Activated CD8-positive, alpha-beta T cell treated with anti-CD3 and anti-CD28 coated beads for 36 hours (primary cell): Measurements from ENCODE around the gene RUNX1. TPM values are rescaled to one million over a fixed set of nuclear protein-coding genes. Genes with fewer than 3 reads are reported as not detected.

ENCODE experiments used
- ATAC-seq: fragments of 200-7000 bp; cut with Tn5 transposase; one replicate; pipeline ENCODE4 v1.10.0; 2021; ENCODE audit warnings: mild to moderate bottlenecking, moderate library complexity
- CTCF ChIA-PET: fragments of 350-600 bp; sonication (Branson Sonifier 250); formaldehyde crosslinking; loops from one replicate; lab custom pipeline; 2021; ENCODE audit warnings: antibody characterized with exemption; lab: Charles Lee
- POLR2A ChIA-PET: fragments of 350-600 bp; sonication (Branson Sonifier 250); formaldehyde crosslinking; loops from one replicate; lab custom pipeline; 2021; ENCODE audit warnings: antibody characterized with exemption; lab: Charles Lee
- DNase-seq: peaks from one replicate; pipeline ENCODE4 v3.0.0-alpha.2; 2020
- H3K27ac Mint-ChIP-seq: one replicate; pipeline ENCODE4 v1.8.0; 2021; ENCODE audit warnings: mild to moderate bottlenecking, mixed read lengths
- H3K27me3 Mint-ChIP-seq: one replicate; pipeline ENCODE4 v1.8.0; 2021; ENCODE audit warnings: mixed read lengths
- H3K36me3 Mint-ChIP-seq: one replicate; pipeline ENCODE4 v1.8.0; 2021; ENCODE audit warnings: low read depth, mixed read lengths
- H3K4me1 Mint-ChIP-seq: one replicate; pipeline ENCODE4 v1.8.0; 2021; ENCODE audit warnings: low read depth, mixed read lengths
- H3K4me3 Mint-ChIP-seq: one replicate; pipeline ENCODE4 v1.8.0; 2021; ENCODE audit warnings: mild to moderate bottlenecking, moderate library complexity, mixed read lengths
- H3K9me3 Mint-ChIP-seq: one replicate; pipeline ENCODE4 v1.8.0; 2021; ENCODE audit warnings: mixed read lengths
- CTCF ChIP-seq: fragments of 200-600 bp; IDR thresholded peaks from one replicate; pipeline ENCODE4 v1.8.0; 2022; ENCODE audit warnings: antibody characterized with exemption, mild to moderate bottlenecking
- intact Hi-C: fragments of 100-400 bp; cut with micrococcal nuclease; formaldehyde crosslinking; loops from one replicate; pipeline ENCODE4 v1.10.0; 2022
- total RNA-seq, 2 experiments: library from RNA; stranded (reverse); gene quantifications; one replicate each; pipeline ENCODE4 v1.2.3, GENCODE V29; 2021

The RUNX1 gene
- 10 to 100 TPM; 18.7 to 19.0 TPM for total RNA-seq

GRCh38 chr21:35048706-35049617 is at the start of gene RUNX1:
TSS of gene RUNX1 (minus strand) at chr21:35049302.
- ChIA-PET POLR2A (interaction anchor here (0.8 to 10.6 kb wide), 22 partner anchors 11 to 302 kb away, joined by 3 to 183 read pairs (median 10); no protein-coding TSS in a partner anchor), CTCF (interaction anchor here (0.7 to 8.7 kb wide), 19 partner anchors 8 to 356 kb away, joined by 3 to 89 read pairs (median 5); no protein-coding TSS in a partner anchor)
- H3K36me3 Mint-ChIP-seq: peaks cover 5% of the 10 kb centered on the region
- DNase-seq (peak; percentile 89), ATAC-seq (peak; percentile 60)
- H3K27me3 Mint-ChIP-seq: no peaks in the 10 kb centered on the region
- TF ChIP-seq CTCF: peak; percentile 28
- H3K4me1 Mint-ChIP-seq: peaks cover 80% of the 10 kb centered on the region
- peak within 1 kb of the TSS; percentile 91 for H3K4me3 Mint-ChIP-seq
- H3K9me3 Mint-ChIP-seq: no peaks in the 10 kb centered on the region
- intact Hi-C loops: loop anchor here (2.0 to 10.0 kb wide), 4 partner anchors 60 to 244 kb away; no protein-coding TSS in a partner anchor
- H3K27ac Mint-ChIP-seq: peak within 1 kb of the TSS; percentile 97

- ATAC-seq (no peak), DNase-seq (no peak)
- H3K4me1 Mint-ChIP-seq: peaks cover 25% of the 10 kb centered on the region
- no peak overlapping the region for H3K4me3 Mint-ChIP-seq
- no peaks in the 10 kb centered on the region for H3K36me3 Mint-ChIP-seq
- POLR2A ChIA-PET: interaction anchor here (1.0 to 2.1 kb wide), 4 partner anchors 10 to 208 kb away, joined by 3 to 11 read pairs (median 8); no protein-coding TSS in a partner anchor
- intact Hi-C loops: loop anchor here (2.0 to 5.0 kb wide), 3 partner anchors 41 to 209 kb away; no protein-coding TSS in a partner anchor
- CTCF ChIA-PET: interaction anchor here (1.0 to 2.3 kb wide), 2 partner anchors 10 to 22 kb away, joined by 3 to 10 read pairs; no protein-coding TSS in a partner anchor
- H3K27me3 Mint-ChIP-seq: peaks cover 2% of the 10 kb centered on the region
- peak overlapping the region; percentile 36 for H3K27ac Mint-ChIP-seq
- no peaks in the 10 kb centered on the region for H3K9me3 Mint-ChIP-seq
- no peak for TF ChIP-seq CTCF
These were observed 48.4 kb upstream of the RUNX1 start for GRCh38 chr21:35097525-35097924.

- ChIA-PET CTCF (interaction anchor here (1.0 to 2.3 kb wide), 4 partner anchors 9 to 46 kb away, joined by 3 to 10 read pairs (median 6); no protein-coding TSS in a partner anchor), POLR2A (interaction anchor here (1.0 to 2.1 kb wide), 7 partner anchors 10 to 207 kb away, joined by 3 to 11 read pairs (median 4); no protein-coding TSS in a partner anchor)
- intact Hi-C loops: loop anchor here (2.0 to 5.0 kb wide), 3 partner anchors 42 to 208 kb away; no protein-coding TSS in a partner anchor
- TF ChIP-seq CTCF: no peak
- Mint-ChIP-seq H3K27me3 (peaks cover 2% of the 10 kb centered on the region), H3K9me3 (no peaks in the 10 kb centered on the region), H3K27ac (peak overlapping the region; percentile 36), H3K36me3 (no peaks in the 10 kb centered on the region), H3K4me1 (peaks cover 25% of the 10 kb centered on the region), H3K4me3 (no peak overlapping the region)
- peak; percentile 36 for DNase-seq
- ATAC-seq: peak; percentile 86
These were observed 47.9 kb upstream of the RUNX1 start for GRCh38 chr21:35096959-35097358.

GRCh38 chr21:35095859-35096291 is 46.8 kb upstream of the RUNX1 start:
- Mint-ChIP-seq H3K9me3 (no peaks in the 10 kb centered on the region), H3K27ac (peak overlapping the region; percentile 74), H3K4me1 (peaks cover 25% of the 10 kb centered on the region), H3K36me3 (no peaks in the 10 kb centered on the region), H3K27me3 (peaks cover 2% of the 10 kb centered on the region), H3K4me3 (no peak overlapping the region)
- peak; percentile 17 for DNase-seq
- intact Hi-C loops: loop anchor here (2.0 to 5.0 kb wide), 3 partner anchors 43 to 207 kb away; no protein-coding TSS in a partner anchor
- POLR2A ChIA-PET: interaction anchor here (0.8 to 2.1 kb wide), 7 partner anchors 8 to 202 kb away, joined by 3 to 11 read pairs (median 4); no protein-coding TSS in a partner anchor
- no peak for TF ChIP-seq CTCF
- ATAC-seq: peak; percentile 41
- CTCF ChIA-PET: interaction anchor here (0.8 to 2.3 kb wide), 6 partner anchors 8 to 52 kb away, joined by 3 to 10 read pairs (median 4); partner anchors contain the start of gene RUNX1
